ENCODE measurements around the gene TTC16. TPM values are rescaled to one million over a fixed set of nuclear protein-coding genes. Genes with fewer than 3 reads are reported as not detected.

Gene TTC16
- total RNA-seq, 1 donor from 2014 or later: not detected

DNA sequence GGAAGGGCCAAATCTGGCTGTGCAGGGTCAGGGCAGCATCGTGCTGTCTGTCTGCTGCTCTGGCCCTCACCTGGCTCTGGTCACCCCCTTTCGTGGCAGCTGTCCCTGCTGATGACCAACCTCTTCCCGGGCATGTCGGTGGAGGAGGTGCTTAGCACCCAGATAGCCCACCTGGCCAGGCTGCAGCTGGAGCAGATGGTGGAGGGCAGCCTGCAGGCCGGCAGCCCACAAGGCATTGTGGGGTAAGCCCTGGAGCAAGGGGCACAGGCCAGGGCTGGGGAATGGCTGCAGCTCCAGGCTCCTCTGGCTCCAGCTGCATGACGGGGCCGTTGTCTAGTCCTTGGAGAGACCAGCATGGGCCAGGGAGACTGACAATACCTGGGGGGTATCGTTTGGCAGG, 11.0 kb downstream of the TTC16 start:
- Mint-ChIP-seq H3K27ac (no peak overlapping the region), H3K4me3 (no peak overlapping the region), H3K4me1 (no peaks in the 10 kb centered on the region), H3K9me3 (no peaks in the 10 kb centered on the region), H3K27me3 (peaks cover 5% of the 10 kb centered on the region), H3K36me3 (ENCODE audit: low read depth) (peaks cover 2% of the 10 kb centered on the region)
- no peak for DNase-seq
- ATAC-seq (ENCODE audit: low read depth): no peak
- intact Hi-C loops (cut with micrococcal nuclease): no loop called here
- CTCF ChIA-PET: no interaction called here
- POLR2A ChIA-PET: no interaction called here
- TF ChIP-seq, protein P1, sequence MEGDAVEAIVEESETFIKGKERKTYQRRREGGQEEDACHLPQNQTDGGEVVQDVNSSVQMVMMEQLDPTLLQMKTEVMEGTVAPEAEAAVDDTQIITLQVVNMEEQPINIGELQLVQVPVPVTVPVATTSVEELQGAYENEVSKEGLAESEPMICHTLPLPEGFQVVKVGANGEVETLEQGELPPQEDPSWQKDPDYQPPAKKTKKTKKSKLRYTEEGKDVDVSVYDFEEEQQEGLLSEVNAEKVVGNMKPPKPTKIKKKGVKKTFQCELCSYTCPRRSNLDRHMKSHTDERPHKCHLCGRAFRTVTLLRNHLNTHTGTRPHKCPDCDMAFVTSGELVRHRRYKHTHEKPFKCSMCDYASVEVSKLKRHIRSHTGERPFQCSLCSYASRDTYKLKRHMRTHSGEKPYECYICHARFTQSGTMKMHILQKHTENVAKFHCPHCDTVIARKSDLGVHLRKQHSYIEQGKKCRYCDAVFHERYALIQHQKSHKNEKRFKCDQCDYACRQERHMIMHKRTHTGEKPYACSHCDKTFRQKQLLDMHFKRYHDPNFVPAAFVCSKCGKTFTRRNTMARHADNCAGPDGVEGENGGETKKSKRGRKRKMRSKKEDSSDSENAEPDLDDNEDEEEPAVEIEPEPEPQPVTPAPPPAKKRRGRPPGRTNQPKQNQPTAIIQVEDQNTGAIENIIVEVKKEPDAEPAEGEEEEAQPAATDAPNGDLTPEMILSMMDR (IDR thresholded peaks at IDR 0.05): no peak

DNA sequence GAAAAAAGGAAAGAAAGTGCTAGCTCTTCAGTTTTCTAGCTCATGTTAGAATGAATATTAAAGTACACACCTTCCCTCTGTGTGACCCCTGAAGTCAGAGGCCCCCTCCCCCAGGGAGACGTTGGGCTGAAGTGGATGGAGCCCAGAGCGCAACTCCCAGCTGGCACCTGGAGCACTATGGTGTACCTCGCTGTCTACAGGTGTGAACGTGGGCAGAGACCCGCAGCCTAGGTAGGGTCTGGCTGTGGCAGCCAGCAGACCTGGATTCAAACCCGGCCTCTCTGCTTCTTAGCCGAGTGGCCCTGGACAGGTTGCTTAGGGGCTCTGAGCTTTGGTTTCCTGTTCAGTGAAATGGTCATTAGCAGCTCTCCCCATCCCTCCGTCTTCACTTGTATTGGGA, 12.9 kb downstream of the TTC16 start:
- no peak for DNase-seq
- Mint-ChIP-seq H3K27me3 (peaks cover 4% of the 10 kb centered on the region), H3K36me3 (ENCODE audit: low read depth) (peaks cover 9% of the 10 kb centered on the region), H3K4me3 (no peak overlapping the region), H3K4me1 (peaks cover 2% of the 10 kb centered on the region), H3K27ac (no peak overlapping the region), H3K9me3 (no peaks in the 10 kb centered on the region)
- ChIA-PET CTCF (no interaction called here), POLR2A (interaction anchor here (0.6 to 0.7 kb wide), 2 partner anchors 14 to 103 kb away, joined by 3 to 8 read pairs; no protein-coding TSS in a partner anchor)
- intact Hi-C loops (cut with micrococcal nuclease): no loop called here
- no peak for ATAC-seq (ENCODE audit: low read depth)
- TF ChIP-seq, protein P1 (IDR thresholded peaks at IDR 0.05): no peak

DNA sequence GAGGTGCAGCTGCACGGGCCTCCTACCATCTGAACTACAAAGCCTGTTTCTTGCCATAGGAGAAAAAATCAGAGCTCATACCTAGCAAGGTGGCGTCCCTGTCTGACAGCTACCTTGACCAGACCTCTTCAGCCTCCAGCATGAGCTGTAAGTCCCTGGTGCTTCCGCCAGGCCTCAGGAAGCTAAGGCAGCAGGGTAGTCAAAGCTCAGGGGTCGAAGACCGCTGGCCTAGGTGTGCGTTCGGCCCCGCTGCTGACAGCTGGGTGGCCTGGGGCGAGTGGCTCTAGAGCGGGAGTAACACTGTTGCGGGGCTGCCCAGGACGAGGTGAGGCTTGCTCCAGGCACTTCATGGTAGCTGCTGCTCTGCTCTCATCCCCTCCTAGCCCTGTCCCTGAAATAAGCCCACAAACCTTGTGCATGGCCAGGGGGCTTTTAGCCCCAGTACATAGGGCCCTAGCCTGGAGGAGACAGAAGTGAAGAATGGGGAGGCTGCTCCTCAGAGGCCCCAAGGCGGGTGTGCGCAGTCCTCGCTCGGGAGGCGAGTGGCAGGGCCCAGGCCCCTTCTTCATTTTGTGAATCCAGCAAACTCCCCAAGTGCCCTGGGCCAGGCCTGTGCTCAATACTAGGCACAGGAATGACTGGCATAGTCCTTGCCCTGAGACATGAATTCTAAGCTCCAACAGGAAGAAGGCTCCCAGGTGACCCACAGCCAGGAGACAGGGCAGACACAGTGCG, 13.8 kb downstream of the TTC16 start:
- no peaks in the 10 kb centered on the region for H3K9me3 Mint-ChIP-seq
- ATAC-seq (ENCODE audit: low read depth) (no peak), DNase-seq (no peak)
- H3K27ac Mint-ChIP-seq: no peak overlapping the region
- POLR2A ChIA-PET: interaction anchor here (0.7 to 1.2 kb wide), 2 partner anchors 13 to 14 kb away, joined by 3 to 4 read pairs; partner anchors contain the start of genes PTRH1 and TTC16
- intact Hi-C loops (cut with micrococcal nuclease): no loop called here
- CTCF ChIA-PET: no interaction called here
- H3K27me3 Mint-ChIP-seq: no peaks in the 10 kb centered on the region
- no peak overlapping the region for H3K4me3 Mint-ChIP-seq
- TF ChIP-seq, protein P1 (IDR thresholded peaks at IDR 0.05): no peak
- peaks cover 9% of the 10 kb centered on the region for H3K36me3 Mint-ChIP-seq (ENCODE audit: low read depth)
- H3K4me1 Mint-ChIP-seq: peaks cover 8% of the 10 kb centered on the region

DNA sequence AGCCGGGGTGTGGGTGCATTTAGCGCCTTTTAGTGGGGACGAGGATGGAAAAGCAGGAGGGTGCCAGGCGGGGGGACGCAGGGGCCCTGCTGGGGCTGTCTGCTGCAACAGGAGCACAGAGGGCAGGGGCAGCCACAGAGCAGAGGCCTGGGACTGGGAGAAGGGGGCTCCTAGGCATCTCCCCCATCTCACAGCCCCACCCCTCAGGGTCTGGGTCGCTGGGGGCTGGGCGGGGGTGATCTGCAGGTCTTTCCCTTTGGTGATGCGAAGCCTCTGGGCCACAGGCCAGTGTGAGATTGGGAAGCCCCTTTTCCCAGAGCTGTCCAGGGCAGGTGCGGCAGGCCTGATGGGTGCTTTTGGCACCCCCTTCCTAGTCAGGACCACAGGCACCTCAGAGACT, 14.4 kb downstream of the TTC16 start:
- TF ChIP-seq, protein P1 (IDR thresholded peaks at IDR 0.05): no peak
- intact Hi-C loops (cut with micrococcal nuclease): no loop called here
- ChIA-PET POLR2A (interaction anchor here (1.2 kb wide), 1 partner anchor 15 kb away, joined by 4 read pairs; the partner anchor contains the start of genes PTRH1 and TTC16), CTCF (no interaction called here)
- Mint-ChIP-seq H3K4me1 (peaks cover 9% of the 10 kb centered on the region), H3K36me3 (ENCODE audit: low read depth) (peaks cover 9% of the 10 kb centered on the region), H3K27me3 (no peaks in the 10 kb centered on the region), H3K9me3 (no peaks in the 10 kb centered on the region), H3K27ac (no peak overlapping the region), H3K4me3 (no peak overlapping the region)
- no peak for DNase-seq
- no peak for ATAC-seq (ENCODE audit: low read depth)

DNA sequence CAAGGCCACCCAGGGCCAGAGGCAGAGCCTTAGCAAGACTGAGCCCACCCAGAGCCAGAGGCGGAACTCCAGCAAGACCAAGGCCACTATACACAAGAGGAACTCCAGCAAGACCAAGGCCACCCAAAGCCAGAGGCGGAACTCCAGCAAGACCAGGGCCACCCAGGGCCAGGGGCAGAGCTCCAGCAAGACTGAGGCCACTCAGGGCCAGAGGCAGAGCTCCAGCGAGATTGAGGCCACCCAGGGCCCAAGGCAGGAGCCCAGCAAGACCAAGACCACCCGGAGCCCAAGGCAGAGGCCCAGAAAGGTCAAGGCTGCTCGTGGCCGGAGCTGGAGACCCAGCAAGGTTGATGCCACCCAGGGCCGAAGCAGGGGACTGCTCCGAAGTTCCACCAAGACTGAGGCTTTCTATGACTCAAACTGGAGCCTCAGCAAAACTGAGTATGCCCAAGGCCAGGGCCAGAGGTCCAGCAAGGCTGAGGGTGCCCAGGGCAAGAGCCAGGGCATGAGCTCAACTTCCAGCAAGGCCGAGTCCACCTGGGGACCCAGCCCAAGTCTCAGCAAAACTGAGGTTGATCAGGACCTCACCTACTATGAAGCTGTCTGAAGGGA, 15.0 kb downstream of the TTC16 start:
- peaks cover 13% of the 10 kb centered on the region for H3K4me1 Mint-ChIP-seq
- no peak for ATAC-seq (ENCODE audit: low read depth)
- TF ChIP-seq, protein P1 (IDR thresholded peaks at IDR 0.05): no peak
- no peak overlapping the region for H3K4me3 Mint-ChIP-seq
- intact Hi-C loops (cut with micrococcal nuclease): no loop called here
- POLR2A ChIA-PET: no interaction called here
- peaks cover 9% of the 10 kb centered on the region for H3K36me3 Mint-ChIP-seq (ENCODE audit: low read depth)
- H3K9me3 Mint-ChIP-seq: no peaks in the 10 kb centered on the region
- CTCF ChIA-PET: interaction anchor here (1.0 kb wide), 1 partner anchor 55 kb away, joined by 3 read pairs; the partner anchor contains the start of gene CDK9
- DNase-seq: no peak
- H3K27ac Mint-ChIP-seq: no peak overlapping the region
- no peaks in the 10 kb centered on the region for H3K27me3 Mint-ChIP-seq
